GM23338 (cell line): ENCODE results near the gene ELFN2. TPM values are rescaled to one million over a fixed set of nuclear protein-coding genes. Genes with fewer than 3 reads are reported as not detected.

ENCODE experiments used
- ATAC-seq: fragments of 200-7000 bp; cut with Tn5 transposase; 3 replicates; pipeline ENCODE4 v1.9.1; 2020
- DNase-seq: peaks from one replicate; pipeline ENCODE4 v3.0.0-alpha.2; 2015; ENCODE audit warnings: low spot score
- H2AFZ ChIP-seq: fragments of 200-600 bp; sonication (generic); 2 replicates; pipeline ENCODE4 v1.8.0; 2016; ENCODE audit warnings: antibody characterized with exemption, mild to moderate bottlenecking, moderate library complexity
- H3F3A ChIP-seq: fragments of 200-600 bp; sonication (generic); replicated peaks from 2 replicates; pipeline ENCODE4 v1.8.0; 2017; ENCODE audit warnings: antibody characterized with exemption, mixed run types, low read depth
- H3K27ac ChIP-seq: fragments of 200-600 bp; sonication (generic); 2 replicates; pipeline ENCODE4 v1.6.1; 2016; ENCODE audit warnings: low read depth
- H3K27me3 ChIP-seq: fragments of 200-600 bp; sonication (generic); 2 replicates; pipeline ENCODE4 v1.8.0; 2016; ENCODE audit warnings: mild to moderate bottlenecking, mixed run types, moderate library complexity; ENCODE audit not compliant: insufficient read depth
- H3K36me3 ChIP-seq: fragments of 200-600 bp; sonication (generic); 2 replicates; pipeline ENCODE4 v1.8.0; 2016; ENCODE audit warnings: mild to moderate bottlenecking; ENCODE audit not compliant: insufficient read depth
- H3K4me1 ChIP-seq: fragments of 200-600 bp; sonication (generic); 2 replicates; pipeline ENCODE4 v1.8.0; 2016; ENCODE audit warnings: mild to moderate bottlenecking, moderate library complexity; ENCODE audit not compliant: insufficient read depth
- H3K4me2 ChIP-seq: fragments of 200-600 bp; sonication (generic); 2 replicates; pipeline ENCODE4 v1.7.1; 2017; ENCODE audit warnings: mixed run types
- H3K4me3 ChIP-seq: fragments of 200-600 bp; sonication (generic); 2 replicates; pipeline ENCODE4 v1.6.1; 2016; ENCODE audit warnings: mixed run types
- H3K79me2 ChIP-seq: fragments of 200-600 bp; sonication (generic); replicated peaks from 2 replicates; pipeline ENCODE4 v1.8.0; 2017; ENCODE audit warnings: mild to moderate bottlenecking; ENCODE audit not compliant: insufficient read depth
- H3K9me2 ChIP-seq: fragments of 200-600 bp; sonication (generic); 2 replicates; pipeline ENCODE4 v1.8.0; 2017; ENCODE audit not compliant: insufficient read depth
- H4K20me1 ChIP-seq: fragments of 200-600 bp; sonication (generic); replicated peaks from 2 replicates; pipeline ENCODE4 v1.8.0; 2017; ENCODE audit warnings: mild to moderate bottlenecking; ENCODE audit not compliant: insufficient read depth
- H3K27ac Mint-ChIP-seq: 2 replicates; pipeline ENCODE4 v1.8.0; 2020; ENCODE audit warnings: inconsistent platforms, mild to moderate bottlenecking, moderate library complexity, mixed read lengths
- H3K27me3 Mint-ChIP-seq: 3 replicates; pipeline ENCODE4 v1.8.0; 2022; ENCODE audit warnings: low read depth, mild to moderate bottlenecking, moderate library complexity, mixed read lengths, inconsistent platforms; ENCODE audit not compliant: insufficient read depth, poor library complexity
- H3K36me3 Mint-ChIP-seq: 3 replicates; pipeline ENCODE4 v1.8.0; 2021; ENCODE audit warnings: low read depth, mild to moderate bottlenecking, inconsistent platforms, moderate library complexity, mixed read lengths
- H3K4me1 Mint-ChIP-seq: 3 replicates; pipeline ENCODE4 v1.8.0; 2020; ENCODE audit warnings: mild to moderate bottlenecking, inconsistent platforms, mixed read lengths
- H3K4me3 Mint-ChIP-seq: 3 replicates; pipeline ENCODE4 v1.8.0; 2021; ENCODE audit warnings: moderate library complexity, mild to moderate bottlenecking, inconsistent platforms, mixed read lengths
- H3K9me3 Mint-ChIP-seq: 3 replicates; pipeline ENCODE4 v1.8.0; 2020; ENCODE audit warnings: moderate library complexity, mild to moderate bottlenecking, inconsistent platforms, mixed read lengths
- CREB1 ChIP-seq: fragments of 250-450 bp; sonication (Bioruptor Pico); IDR thresholded peaks from 2 replicates; pipeline ENCODE4 v1.5.0; 2020; ENCODE audit warnings: low read depth, mild to moderate bottlenecking, moderate library complexity
- EZH2 ChIP-seq: fragments of 200-600 bp; sonication (generic); IDR thresholded peaks from one replicate; pipeline ENCODE4 v1.8.0; 2017; ENCODE audit warnings: antibody characterized with exemption, mild to moderate bottlenecking, low read depth; ENCODE audit not compliant: unreplicated experiment
- EZH2phosphoT487 ChIP-seq: fragments of 200-600 bp; sonication (generic); IDR thresholded peaks from one replicate; pipeline ENCODE4 v1.8.1; 2018; ENCODE audit warnings: antibody characterized with exemption; ENCODE audit not compliant: unreplicated experiment
- JUNB ChIP-seq: IDR thresholded peaks from one replicate; pipeline ENCODE4 v1.6.1; 2016; ENCODE audit warnings: antibody characterized with exemption; ENCODE audit not compliant: unreplicated experiment
- NANOG ChIP-seq: IDR thresholded peaks from 2 replicates; pipeline ENCODE4 v1.6.1; 2016; ENCODE audit warnings: antibody characterized with exemption, borderline replicate concordance
- POLR2AphosphoS5 ChIP-seq: IDR thresholded peaks from 2 replicates; pipeline ENCODE4 v1.6.1; 2016; ENCODE audit warnings: antibody characterized with exemption, low read depth
- STAT1 ChIP-seq: IDR thresholded peaks from one replicate; pipeline ENCODE4 v1.6.1; 2016; ENCODE audit warnings: antibody characterized with exemption; ENCODE audit not compliant: unreplicated experiment
- ZNF114 ChIP-seq: fragments of 250-450 bp; sonication (Bioruptor Pico); IDR thresholded peaks from 2 replicates; pipeline ENCODE4 v1.5.0; 2020; ENCODE audit warnings: mild to moderate bottlenecking, moderate library complexity
- ZNF331 ChIP-seq: fragments of 250-450 bp; sonication (Bioruptor Pico); IDR thresholded peaks from 2 replicates; pipeline ENCODE4 v1.5.0; 2020; ENCODE audit warnings: low read depth, mild to moderate bottlenecking, moderate library complexity
- polyA plus RNA-seq: library from polyadenylated mRNA; unstranded; fragments of >200 nt; fragmentation: Nextera tagmentation; extraction: Ambion mirVana; gene quantifications from 2 replicates; pipeline ENCODE4 v1.2.1, GENCODE V29; 2016
- total RNA-seq: library from RNA; depleted of rRNA; stranded (reverse); fragments of >200 nt; shearing (Covaris generic); gene quantifications from 2 replicates; pipeline ENCODE4 v1.2.3, GENCODE V29; 2014
- TF ChIP-seq, protein P1 (sequence below): IDR thresholded peaks from one replicate; pipeline ENCODE4 v1.6.1; 2018; ENCODE audit warnings: antibody characterized with exemption; ENCODE audit not compliant: unreplicated experiment
- TF ChIP-seq, protein P2 (sequence below): IDR thresholded peaks from 2 replicates; pipeline ENCODE4 v1.6.1; 2016; ENCODE audit warnings: antibody characterized with exemption
- TF ChIP-seq, protein P3 (sequence below), 2 experiments: fragments of 200-600 bp in 1 of 2; sonication (generic) in 1 of 2; conservative IDR thresholded peaks; 2 replicates each; pipeline versions ENCODE4 v1.5.1 to v1.6.1; 2016 to 2017; ENCODE audit warnings: antibody characterized with exemption in 2 of 2, low read depth in 2 of 2, mild to moderate bottlenecking in 2 of 2, moderate library complexity in 1 of 2
- TF ChIP-seq, protein P4 (sequence below): fragments of 250-450 bp; sonication (Bioruptor Pico); IDR thresholded peaks from 2 replicates; pipeline ENCODE4 v1.5.0; 2020; ENCODE audit warnings: mild to moderate bottlenecking, moderate library complexity

Gene ELFN2
- total and polyA plus RNA-seq, 2 experiments from 2014 or later = 0.18 to 0.35 TPM

DNA sequence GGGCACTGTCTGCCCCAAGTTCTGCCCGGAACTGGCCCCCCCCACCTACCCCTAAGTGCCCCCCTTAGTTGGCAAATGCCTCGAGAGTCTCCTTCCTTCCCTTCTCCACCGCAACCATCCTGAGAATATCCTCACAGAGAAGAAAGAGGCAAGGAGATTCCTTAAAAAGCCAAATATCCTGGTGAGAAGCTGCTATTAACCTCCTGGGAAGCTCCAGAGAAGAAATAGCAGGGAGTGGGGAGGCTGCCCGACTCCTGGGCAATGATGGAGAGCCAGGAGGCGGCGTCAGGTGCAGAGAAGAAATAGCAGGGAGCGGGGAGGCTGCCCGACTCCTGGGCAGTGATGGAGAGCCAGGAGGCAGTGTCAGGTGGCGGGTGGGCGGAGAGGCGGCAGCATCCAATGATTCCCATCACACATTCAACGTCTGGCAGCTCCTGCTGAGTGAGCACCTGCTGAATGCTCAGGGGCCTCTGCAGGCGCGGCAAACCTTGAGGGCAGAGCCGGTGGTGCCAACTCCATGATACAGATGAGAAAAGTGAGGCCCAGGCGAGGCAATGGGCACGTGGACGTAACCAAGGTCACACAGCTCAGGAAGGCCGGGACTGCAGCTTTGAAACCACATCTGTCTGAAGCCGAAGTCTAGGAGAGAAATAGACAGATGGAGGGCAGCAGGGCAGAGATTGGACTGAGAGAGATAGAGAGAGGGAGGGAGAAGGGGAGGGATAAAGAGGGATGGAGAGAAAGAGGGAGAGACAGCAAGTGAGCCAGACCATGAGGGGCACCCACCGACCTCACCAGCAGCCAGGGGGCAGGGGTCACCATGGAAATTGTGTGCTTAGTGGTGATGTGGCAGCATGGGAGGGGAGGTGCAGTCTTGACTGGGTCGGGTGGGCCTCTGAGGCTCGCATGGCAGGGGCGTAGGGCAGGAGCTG lies 86.7 kb downstream of the ELFN2 start:
- no peaks in the 10 kb centered on the region for H3K79me2 ChIP-seq
- ATAC-seq (peak; percentile 69), DNase-seq (peak; percentile 55)
- no peaks in the 10 kb centered on the region for H4K20me1 ChIP-seq
- H3K27ac ChIP-seq = no peak overlapping the region
- peaks cover 10% of the 10 kb centered on the region for H3K27me3 ChIP-seq
- H3K36me3 Mint-ChIP-seq = no peaks in the 10 kb centered on the region
- H2AFZ ChIP-seq = 0 out of 2 replicates have a peak overlapping the region, but pooled peaks have one; percentile 72
- H3K4me1 ChIP-seq = peaks cover 25% of the 10 kb centered on the region
- H3K9me2 ChIP-seq = no peaks in the 10 kb centered on the region
- H3K27ac Mint-ChIP-seq = no peak overlapping the region
- TF ChIP-seq ZNF331 (CRISPR knock-in tag) (no peak), CREB1 (CRISPR knock-in tag) (no peak), JUNB (no peak), POLR2AphosphoS5 (no peak), NANOG (no peak), STAT1 (no peak), ZNF114 (no peak), EZH2phosphoT487 (no peak), EZH2 (no peak)
- TF ChIP-seq, protein P1, sequence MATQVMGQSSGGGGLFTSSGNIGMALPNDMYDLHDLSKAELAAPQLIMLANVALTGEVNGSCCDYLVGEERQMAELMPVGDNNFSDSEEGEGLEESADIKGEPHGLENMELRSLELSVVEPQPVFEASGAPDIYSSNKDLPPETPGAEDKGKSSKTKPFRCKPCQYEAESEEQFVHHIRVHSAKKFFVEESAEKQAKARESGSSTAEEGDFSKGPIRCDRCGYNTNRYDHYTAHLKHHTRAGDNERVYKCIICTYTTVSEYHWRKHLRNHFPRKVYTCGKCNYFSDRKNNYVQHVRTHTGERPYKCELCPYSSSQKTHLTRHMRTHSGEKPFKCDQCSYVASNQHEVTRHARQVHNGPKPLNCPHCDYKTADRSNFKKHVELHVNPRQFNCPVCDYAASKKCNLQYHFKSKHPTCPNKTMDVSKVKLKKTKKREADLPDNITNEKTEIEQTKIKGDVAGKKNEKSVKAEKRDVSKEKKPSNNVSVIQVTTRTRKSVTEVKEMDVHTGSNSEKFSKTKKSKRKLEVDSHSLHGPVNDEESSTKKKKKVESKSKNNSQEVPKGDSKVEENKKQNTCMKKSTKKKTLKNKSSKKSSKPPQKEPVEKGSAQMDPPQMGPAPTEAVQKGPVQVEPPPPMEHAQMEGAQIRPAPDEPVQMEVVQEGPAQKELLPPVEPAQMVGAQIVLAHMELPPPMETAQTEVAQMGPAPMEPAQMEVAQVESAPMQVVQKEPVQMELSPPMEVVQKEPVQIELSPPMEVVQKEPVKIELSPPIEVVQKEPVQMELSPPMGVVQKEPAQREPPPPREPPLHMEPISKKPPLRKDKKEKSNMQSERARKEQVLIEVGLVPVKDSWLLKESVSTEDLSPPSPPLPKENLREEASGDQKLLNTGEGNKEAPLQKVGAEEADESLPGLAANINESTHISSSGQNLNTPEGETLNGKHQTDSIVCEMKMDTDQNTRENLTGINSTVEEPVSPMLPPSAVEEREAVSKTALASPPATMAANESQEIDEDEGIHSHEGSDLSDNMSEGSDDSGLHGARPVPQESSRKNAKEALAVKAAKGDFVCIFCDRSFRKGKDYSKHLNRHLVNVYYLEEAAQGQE = no peak
- TF ChIP-seq, protein P2, sequence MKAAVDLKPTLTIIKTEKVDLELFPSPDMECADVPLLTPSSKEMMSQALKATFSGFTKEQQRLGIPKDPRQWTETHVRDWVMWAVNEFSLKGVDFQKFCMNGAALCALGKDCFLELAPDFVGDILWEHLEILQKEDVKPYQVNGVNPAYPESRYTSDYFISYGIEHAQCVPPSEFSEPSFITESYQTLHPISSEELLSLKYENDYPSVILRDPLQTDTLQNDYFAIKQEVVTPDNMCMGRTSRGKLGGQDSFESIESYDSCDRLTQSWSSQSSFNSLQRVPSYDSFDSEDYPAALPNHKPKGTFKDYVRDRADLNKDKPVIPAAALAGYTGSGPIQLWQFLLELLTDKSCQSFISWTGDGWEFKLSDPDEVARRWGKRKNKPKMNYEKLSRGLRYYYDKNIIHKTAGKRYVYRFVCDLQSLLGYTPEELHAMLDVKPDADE = no peak
- TF ChIP-seq, protein P3, sequence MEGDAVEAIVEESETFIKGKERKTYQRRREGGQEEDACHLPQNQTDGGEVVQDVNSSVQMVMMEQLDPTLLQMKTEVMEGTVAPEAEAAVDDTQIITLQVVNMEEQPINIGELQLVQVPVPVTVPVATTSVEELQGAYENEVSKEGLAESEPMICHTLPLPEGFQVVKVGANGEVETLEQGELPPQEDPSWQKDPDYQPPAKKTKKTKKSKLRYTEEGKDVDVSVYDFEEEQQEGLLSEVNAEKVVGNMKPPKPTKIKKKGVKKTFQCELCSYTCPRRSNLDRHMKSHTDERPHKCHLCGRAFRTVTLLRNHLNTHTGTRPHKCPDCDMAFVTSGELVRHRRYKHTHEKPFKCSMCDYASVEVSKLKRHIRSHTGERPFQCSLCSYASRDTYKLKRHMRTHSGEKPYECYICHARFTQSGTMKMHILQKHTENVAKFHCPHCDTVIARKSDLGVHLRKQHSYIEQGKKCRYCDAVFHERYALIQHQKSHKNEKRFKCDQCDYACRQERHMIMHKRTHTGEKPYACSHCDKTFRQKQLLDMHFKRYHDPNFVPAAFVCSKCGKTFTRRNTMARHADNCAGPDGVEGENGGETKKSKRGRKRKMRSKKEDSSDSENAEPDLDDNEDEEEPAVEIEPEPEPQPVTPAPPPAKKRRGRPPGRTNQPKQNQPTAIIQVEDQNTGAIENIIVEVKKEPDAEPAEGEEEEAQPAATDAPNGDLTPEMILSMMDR (conservative IDR thresholded peaks at IDR 0.05; ENCODE audit: low read depth in 2 of 2) = no peak; a peak in 1 of 4 replicates
- TF ChIP-seq, protein P4, sequence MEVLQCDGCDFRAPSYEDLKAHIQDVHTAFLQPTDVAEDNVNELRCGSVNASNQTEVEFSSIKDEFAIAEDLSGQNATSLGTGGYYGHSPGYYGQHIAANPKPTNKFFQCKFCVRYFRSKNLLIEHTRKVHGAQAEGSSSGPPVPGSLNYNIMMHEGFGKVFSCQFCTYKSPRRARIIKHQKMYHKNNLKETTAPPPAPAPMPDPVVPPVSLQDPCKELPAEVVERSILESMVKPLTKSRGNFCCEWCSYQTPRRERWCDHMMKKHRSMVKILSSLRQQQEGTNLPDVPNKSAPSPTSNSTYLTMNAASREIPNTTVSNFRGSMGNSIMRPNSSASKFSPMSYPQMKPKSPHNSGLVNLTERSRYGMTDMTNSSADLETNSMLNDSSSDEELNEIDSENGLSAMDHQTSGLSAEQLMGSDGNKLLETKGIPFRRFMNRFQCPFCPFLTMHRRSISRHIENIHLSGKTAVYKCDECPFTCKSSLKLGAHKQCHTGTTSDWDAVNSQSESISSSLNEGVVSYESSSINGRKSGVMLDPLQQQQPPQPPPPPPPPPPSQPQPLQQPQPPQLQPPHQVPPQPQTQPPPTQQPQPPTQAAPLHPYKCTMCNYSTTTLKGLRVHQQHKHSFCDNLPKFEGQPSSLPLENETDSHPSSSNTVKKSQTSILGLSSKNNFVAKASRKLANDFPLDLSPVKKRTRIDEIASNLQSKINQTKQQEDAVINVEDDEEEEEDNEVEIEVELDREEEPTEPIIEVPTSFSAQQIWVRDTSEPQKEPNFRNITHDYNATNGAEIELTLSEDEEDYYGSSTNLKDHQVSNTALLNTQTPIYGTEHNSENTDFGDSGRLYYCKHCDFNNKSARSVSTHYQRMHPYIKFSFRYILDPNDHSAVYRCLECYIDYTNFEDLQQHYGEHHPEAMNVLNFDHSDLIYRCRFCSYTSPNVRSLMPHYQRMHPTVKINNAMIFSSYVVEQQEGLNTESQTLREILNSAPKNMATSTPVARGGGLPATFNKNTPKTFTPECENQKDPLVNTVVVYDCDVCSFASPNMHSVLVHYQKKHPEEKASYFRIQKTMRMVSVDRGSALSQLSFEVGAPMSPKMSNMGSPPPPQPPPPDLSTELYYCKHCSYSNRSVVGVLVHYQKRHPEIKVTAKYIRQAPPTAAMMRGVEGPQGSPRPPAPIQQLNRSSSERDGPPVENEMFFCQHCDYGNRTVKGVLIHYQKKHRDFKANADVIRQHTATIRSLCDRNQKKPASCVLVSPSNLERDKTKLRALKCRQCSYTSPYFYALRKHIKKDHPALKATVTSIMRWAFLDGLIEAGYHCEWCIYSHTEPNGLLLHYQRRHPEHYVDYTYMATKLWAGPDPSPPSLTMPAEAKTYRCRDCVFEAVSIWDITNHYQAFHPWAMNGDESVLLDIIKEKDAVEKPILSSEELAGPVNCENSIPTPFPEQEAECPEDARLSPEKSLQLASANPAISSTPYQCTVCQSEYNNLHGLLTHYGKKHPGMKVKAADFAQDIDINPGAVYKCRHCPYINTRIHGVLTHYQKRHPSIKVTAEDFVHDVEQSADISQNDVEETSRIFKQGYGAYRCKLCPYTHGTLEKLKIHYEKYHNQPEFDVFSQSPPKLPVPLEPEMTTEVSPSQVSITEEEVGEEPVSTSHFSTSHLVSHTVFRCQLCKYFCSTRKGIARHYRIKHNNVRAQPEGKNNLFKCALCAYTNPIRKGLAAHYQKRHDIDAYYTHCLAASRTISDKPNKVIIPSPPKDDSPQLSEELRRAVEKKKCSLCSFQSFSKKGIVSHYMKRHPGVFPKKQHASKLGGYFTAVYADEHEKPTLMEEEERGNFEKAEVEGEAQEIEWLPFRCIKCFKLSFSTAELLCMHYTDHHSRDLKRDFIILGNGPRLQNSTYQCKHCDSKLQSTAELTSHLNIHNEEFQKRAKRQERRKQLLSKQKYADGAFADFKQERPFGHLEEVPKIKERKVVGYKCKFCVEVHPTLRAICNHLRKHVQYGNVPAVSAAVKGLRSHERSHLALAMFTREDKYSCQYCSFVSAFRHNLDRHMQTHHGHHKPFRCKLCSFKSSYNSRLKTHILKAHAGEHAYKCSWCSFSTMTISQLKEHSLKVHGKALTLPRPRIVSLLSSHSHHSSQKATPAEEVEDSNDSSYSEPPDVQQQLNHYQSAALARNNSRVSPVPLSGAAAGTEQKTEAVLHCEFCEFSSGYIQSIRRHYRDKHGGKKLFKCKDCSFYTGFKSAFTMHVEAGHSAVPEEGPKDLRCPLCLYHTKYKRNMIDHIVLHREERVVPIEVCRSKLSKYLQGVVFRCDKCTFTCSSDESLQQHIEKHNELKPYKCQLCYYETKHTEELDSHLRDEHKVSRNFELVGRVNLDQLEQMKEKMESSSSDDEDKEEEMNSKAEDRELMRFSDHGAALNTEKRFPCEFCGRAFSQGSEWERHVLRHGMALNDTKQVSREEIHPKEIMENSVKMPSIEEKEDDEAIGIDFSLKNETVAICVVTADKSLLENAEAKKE (CRISPR knock-in tag) = no peak
- no peaks in the 10 kb centered on the region for H3K9me3 Mint-ChIP-seq
- no peak overlapping the region for H3K4me3 Mint-ChIP-seq
- H3F3A ChIP-seq = no peaks in the 10 kb centered on the region
- H3K36me3 ChIP-seq = no peaks in the 10 kb centered on the region
- no peak overlapping the region for H3K4me2 ChIP-seq
- peaks cover 37% of the 10 kb centered on the region for H3K4me1 Mint-ChIP-seq
- peaks cover 15% of the 10 kb centered on the region for H3K27me3 Mint-ChIP-seq
- no peak overlapping the region for H3K4me3 ChIP-seq
